ENCODE measurements around the gene ADCYAP1R1.
A peak's percentile ranks its signal among the peaks of the same experiment; 100 is the strongest.

Gene ADCYAP1R1

DNA sequence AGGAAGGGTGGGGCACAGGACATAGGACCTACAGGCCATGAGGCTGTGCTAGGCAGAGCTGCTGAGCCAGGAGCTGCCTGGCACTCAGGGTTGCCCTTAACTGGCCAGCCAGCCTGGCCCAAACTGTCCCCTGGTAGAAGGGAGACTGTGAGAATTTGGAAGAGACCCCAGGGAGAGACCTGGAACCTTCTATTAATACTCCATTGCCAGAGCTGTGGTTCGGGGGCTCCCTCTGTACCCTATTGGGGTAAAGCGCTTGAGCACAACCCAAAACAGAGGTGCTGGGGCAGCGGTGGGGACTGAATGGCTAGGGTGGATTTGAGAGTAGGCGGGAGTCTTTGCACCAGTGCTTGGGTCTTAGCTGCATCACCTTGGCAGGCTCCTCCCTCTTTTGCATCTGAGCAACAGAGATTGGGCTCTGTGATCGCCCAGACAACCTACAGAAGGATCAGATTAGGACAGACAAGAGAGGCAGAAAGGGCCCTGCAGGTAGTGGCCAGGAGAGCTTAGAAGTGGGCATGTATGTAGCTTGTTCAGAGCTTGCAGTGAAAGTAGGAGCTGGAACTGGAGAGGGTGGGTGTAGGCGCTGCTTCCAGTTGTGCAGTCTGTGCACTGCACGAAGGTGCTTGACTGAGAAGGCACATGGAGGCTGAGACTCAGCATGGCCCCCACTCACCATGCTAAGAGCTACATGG, 53.3 kb downstream of the ADCYAP1R1 start:
- no peak for DNase-seq (ENCODE audit: low read depth in 3 of 3)

DNA sequence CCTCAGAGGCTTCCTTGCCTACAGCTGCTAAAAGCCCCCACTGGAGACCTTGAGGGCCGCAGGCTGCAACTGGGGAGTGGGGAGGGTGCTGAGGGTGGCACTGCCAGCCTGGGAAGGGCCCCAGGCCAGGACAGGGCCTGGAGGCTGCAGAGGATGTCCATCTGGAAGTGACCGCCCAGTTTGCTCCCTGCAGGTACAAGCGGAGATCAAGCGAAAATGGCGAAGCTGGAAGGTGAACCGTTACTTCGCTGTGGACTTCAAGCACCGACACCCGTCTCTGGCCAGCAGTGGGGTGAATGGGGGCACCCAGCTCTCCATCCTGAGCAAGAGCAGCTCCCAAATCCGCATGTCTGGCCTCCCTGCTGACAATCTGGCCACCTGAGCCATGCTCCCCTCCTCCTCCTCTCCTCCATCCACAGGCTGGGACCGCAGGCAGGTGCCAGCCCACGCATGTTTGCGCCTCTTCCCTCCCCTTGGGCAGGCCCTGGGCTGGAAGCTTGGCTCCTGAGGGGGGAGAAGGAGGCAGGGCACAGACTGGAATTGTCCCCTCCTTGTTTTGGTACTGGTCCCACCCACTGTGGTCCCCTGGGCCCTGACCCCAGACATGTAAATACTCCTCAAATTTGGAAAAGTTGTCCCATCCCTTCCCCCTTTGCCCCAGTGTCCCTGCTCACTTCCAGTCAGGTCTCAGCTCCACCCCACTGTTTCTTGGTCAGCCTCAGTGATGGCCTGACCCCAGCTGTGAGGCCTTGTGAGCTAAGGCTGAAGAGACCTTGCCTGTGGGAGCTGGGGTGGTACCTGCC, 54.4 kb downstream of the ADCYAP1R1 start:
- no peak for DNase-seq (ENCODE audit: low read depth in 3 of 3)

DNA sequence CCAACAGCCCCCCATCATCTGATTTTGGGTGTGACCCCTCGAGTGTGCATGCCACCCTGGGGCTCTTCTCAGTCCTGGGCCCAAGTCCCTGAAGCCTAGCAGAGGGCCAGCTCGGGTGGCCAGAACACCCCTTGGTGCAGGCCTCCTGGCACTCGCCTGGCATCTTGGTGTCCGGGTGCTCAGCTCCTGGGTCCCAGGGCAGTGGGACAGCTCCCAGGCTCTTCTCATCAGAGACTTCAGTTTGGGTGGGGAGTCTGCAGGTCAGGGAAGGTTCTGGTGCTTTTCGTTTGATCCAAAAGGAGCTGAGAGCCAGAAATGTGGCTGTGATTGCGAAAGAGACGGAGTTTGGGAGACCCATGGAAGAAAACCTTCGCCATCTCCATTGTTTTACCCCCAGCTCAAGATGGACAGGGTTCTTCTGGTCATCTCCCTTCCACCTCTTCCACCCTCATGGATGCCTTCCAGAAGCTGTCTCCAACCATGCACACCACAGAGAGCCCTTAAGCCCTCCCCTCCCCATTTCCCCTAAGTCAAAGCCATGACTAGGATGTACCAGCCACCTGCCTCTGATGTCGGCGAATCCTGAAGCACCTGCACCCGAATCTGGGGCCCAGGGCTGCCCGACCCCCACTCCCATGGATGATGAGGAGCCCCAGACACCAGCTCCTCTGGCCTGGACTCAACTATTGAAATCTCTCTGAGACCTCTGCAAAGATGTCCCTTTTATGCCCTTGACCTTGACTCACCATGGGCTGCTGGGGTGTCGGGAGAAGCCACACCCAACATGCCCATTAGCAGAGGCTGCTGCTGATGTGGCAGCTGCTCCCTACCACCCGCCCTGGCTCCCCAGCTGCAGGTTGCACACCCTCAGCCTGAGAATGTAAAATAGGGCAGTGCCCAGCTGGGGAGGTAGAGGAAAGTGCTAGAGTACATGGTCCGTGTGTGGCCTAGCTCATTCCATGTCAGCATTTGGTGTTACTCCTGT, 55.3 kb downstream of the ADCYAP1R1 start:
- no peak for DNase-seq (ENCODE audit: low read depth in 3 of 3)

DNA sequence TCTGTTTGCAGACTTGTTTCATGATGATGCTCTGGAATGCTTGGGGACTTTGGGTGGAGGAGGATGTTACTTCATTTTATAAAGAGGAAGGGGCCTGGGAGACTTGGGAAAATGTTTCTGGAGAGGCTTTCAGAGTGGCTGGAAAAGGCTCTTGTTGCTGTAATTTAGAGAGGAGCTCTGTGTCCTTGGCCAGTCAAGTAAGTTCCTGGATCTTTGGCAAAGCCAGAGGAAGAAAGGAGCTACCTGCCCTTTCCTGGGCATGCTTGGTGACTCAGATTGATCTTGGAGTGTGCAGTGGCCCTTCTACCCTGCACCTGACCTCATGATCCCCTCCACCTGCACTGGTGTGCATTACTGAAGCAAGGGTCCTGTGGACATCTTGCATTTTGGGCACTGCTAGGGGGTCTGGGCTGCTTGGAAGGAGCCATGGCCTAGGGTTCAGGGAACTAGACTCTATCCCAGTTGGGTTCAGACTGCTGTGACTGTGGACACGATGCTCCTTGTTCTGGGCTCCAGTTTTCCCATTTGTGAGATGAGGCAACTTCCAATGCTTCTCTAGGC, 56.1 kb downstream of the ADCYAP1R1 start:
- DNase-seq (ENCODE audit: low read depth in 3 of 3): no peak

DNA sequence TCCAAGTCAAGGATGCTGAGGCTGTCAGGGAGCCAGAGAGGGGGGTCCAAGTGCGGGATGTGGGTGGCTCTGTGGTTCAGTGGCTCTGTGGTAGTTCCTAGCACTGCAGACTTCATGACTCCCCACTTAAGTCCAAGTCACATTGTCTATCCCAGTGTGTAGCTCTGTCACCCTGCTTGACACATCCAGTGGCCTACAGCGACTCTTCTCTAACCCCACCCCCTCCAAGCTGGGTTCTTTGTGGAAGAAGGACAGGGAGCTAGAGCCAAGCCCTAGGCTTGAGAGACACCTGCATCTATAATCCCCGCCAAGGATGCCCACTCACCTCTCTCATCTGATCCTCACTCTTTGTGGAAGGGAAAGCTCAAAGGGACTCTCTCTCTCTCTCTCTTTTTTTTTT, 57.6 kb downstream of the ADCYAP1R1 start:
- DNase-seq (ENCODE audit: low read depth in 3 of 3): no peak

DNA sequence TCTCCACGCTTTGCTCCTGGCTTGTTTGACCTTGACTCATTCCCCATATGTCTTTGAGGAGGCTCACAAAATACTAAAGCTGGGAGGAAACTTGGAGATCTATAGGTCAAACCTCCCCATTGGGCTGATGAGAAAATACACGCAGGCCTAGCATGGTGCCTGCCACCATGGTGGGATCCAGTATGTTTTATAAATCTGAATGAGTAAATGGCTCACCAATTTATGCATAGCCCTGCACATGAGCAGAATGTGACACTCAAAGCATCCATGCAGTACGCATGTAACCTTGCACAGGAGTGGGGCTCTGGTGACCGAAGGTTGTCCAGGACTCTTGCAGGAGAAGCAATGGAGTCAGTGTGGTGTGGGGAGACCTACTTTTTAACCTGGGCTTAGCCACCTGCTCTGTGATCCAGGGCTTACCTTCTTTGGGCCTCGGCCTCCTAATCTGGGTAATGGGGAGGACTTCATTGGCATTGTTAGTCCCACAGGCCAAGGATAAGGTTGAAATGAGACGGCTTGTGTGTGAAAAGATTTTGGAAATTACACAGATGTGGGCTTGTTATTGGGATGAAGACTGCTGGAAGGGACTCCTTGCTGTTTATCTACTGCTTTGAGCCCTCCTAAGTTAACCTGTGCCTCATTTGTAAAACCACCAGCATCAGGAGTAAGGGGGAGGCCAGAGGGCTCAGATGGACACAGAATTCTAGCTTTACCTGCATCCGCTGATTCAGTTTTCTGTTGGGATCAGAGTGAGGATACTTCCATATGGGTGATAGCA, 58.4 kb downstream of the ADCYAP1R1 start:
- no peak for DNase-seq (ENCODE audit: low read depth in 3 of 3)

DNA sequence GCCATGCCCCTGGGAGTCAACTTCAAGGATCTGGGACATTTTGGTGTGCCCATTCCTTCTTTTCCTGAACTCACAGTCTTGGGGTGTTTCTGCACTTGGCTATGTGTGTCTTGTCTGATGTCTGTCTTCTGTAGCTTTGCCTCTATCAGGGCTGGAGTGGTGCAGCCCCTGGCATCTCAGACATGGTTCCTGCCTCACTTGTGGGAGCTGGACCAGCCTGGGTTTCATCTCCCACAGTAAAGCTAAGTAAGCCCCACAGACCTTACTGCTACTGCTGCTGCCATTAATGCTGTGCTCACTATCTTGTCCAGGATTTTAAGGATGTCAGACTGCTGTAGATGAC, 59.0 kb downstream of the ADCYAP1R1 start:
- DNase-seq (ENCODE audit: low read depth in 3 of 3): no peak

DNA sequence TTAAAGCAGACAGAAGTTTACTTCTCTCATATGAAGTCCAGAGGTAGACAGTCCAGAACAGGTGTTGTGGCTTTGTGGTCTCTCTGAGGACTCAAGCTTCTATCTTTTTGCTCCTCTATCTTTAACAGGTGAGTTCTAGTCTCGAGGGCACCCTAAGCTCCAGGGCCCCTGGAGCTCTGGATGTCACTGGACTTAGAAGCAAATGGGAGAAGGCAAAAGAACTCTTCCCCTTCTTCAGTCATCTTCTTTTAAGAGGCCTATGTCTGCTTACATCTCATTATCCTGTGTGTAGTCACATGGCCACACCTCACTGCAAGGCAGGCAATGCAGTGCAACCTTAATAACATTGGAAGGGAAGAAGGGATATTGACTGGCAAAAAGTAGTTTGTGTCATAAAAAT, 61.6 kb downstream of the ADCYAP1R1 start:
- DNase-seq (ENCODE audit: low read depth in 3 of 3): no peak

DNA sequence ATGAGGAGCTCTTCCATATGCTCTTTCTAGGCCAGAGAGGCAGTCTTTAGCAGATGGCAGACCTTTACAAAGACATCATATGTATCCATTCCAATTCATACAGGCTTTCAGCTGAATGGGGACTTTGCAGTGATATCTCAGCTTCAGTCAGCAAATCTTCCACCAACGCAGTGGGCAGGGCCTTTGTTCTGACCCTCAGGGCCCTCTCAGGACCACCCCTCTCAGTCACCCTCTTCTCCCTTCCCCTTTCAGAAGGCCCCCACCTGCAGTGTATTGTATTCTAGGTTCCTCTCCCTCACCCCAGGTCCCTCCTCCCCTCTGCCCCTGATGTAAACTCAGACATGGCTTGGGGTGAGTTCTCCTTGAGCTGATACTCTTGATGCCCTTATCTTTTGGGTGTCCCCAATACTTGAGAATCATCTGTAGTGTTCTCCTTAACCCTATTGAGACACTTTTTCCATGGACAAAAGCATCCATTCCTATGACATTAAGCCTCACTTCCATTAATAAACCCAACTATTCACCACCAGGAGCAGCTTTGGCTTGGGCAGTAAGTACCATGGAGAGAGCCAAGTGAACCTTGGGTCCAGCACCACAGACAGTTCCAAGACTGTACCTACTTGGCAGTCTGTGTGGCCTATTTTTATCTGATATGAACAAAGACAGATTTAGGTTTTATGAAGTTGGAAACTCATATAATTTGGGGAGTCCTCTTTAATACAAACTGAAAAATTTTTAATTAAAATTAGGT, 62.7 kb downstream of the ADCYAP1R1 start:
- no peak for DNase-seq (ENCODE audit: low read depth in 3 of 3)

DNA sequence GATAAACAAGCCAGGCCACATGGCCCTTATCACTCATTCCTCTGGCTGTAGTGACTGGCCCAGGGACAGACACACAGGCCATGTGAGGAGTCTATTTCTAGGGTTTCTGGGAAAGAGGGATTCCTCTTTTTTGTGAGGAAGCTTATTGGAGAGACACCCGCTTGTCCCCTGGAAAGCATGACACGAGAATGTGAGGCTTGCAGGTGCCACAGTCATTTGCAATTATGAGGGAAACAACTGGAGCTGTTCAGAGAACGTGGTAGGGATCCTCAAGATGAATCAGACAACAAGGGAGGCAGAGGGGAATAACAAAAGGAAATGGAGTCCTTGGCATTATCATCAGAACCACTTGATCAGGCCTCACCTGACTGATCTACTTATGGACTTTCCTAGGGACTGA, 64.5 kb downstream of the ADCYAP1R1 start:
- DNase-seq (ENCODE audit: low read depth in 3 of 3): no peak

DNA sequence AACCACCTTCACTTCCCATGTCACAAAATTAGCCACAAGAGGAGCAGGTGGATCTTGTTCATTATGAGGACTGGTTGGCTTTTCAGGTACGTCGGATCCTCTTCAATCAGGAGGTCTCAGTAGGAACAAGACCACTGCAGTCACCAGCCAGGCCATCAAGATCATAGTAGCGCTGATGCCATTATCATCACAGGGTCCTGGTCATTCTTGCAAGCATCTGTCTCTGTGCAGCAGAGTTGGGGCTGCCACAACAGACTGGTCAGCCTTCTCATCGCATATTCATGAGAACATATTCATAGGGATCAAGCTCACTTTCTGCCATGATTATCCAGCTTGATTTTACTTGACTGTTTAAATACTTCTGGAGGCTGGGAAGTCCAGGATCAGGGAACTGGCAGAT, 67.1 kb downstream of the ADCYAP1R1 start:
- DNase-seq (ENCODE audit: low read depth in 3 of 3): no peak

DNA sequence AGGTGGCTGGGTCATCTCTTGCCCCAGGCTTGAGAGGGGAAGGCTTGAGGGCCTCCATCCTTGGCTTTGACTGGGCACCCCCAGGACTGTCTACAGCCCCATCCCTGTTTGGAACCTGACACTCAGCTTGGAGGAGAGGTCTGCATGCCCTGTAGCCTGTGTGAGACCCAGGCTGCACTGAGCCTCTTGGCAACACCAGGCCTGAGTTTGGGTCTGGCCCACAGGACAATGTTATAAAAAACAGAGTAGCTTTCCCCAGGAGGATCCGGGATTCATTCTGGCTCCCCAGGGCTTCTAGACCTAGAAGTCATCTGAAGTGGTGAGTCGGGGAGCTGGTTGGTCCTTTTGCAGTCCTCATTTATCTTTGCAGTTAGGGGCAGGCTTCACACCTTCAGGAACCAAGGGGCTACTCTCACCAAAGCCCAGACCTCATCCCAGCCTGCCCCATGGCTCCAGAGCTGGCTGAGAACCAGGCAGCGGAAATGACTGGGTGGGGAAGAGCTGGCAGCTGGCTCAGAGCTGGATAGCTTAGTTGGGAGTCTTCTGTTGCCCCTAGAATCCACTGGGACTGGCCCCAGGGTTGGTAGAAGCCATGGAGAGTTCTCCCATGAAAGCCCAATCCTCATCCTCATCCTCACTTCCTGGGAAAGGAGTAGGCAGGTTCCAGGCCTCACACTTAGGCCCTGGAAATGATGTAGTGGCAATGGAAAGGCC, 68.8 kb downstream of the ADCYAP1R1 start:
- no peak for DNase-seq (ENCODE audit: low read depth in 3 of 3)

DNA sequence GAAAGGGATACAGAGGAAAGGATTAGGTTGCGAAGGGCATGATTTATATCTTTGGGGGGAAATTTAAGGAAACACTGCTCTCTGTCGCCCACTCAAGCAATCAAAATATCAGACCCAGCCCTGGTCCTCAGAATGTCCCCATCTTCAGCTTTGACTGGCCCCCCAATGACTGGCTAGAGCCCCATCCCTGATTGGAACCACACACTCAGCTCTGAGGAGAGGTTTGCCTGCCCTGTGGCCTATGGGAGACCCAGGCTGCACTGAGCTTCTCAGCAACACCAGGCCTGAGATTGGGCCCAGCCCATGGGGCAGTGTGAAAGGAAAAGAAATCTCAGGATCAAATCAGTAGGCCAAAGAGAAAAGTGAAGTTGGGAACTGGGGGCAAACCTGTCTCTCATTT, 69.5 kb downstream of the ADCYAP1R1 start:
- no peak for DNase-seq (ENCODE audit: low read depth in 3 of 3)

DNA sequence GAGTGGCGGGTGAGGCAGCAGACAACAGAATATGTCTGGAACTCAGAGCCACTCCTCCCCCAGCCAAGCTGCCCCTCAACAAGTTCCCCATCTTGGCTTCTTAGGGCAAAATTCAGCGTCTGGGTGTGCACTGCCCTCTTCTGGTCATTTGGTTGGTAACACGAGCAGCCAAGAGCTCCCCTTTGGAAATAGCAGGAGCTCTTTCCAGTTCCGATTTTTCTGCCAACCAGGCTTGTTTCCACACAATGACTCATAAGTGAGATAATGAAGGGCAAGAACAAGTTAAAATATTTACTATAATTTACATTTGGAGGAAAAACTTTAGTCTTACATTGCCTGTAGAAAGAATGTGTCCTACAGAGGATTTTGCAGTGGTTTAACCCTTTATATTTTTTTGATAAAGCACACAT, 70.5 kb downstream of the ADCYAP1R1 start:
- peak in 2 of 3 experiments; percentile 3 to 23 for DNase-seq (ENCODE audit: low read depth in 3 of 3)

DNA sequence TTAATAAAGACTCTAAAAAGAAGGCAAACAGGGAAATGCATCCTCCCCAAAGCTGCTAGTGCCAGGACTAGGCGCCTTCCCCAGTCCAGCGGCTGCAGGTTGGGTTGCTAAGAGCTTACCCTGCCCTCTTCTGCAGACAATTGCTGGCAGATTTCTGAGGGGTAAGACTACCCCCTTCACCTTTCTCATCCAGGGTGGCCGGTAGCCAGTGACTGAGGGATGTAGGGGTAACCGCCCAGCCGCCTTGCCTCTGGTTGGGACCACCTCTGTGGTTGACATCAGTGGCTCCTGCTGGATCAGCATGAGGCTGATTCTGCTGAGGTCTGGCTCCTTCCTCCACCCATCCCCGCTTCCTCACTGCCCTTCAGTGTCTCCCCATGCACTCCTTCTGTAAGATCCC, 71.2 kb downstream of the ADCYAP1R1 start:
- DNase-seq (ENCODE audit: low read depth in 3 of 3): no peak

DNA sequence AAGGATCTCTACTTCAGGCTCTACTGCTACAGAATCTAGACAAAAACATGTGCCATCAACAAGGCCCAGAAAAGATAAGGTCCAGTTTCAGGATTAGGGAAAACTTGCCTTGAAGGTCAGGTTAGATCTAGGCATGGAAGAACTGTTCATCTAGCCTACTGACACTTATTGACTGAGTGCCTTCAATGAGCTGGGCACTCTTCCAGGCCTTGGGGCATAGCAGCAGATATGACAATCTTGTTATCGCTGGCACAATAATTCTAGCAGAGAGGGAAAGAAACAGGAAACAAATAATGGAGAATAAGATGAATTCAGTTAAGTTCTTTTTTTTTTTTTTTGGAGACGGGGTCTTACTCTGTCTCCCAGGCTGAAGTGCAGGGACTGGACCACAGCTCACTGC, 71.6 kb downstream of the ADCYAP1R1 start:
- no peak for DNase-seq (ENCODE audit: low read depth in 3 of 3)

DNA sequence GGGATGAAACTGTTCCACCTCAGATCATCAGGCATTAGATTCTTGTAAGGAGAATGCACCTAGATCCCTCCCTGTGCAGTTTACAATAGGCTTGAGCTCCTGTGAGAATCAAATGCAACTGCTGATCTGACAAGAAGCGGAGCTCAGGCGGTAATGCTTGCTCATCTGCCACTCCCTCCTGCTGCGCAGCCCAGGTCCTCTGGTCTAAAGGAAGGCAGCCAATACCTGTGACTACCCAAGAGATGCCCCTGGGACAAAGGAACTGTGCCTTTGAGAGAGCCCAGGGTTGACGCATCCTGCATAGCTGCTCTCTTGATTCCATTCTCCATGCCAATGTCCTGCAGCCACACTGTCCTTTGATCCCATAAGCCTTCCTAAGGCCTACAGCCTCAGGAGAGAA, 73.1 kb downstream of the ADCYAP1R1 start:
- no peak for DNase-seq (ENCODE audit: low read depth in 3 of 3)

DNA sequence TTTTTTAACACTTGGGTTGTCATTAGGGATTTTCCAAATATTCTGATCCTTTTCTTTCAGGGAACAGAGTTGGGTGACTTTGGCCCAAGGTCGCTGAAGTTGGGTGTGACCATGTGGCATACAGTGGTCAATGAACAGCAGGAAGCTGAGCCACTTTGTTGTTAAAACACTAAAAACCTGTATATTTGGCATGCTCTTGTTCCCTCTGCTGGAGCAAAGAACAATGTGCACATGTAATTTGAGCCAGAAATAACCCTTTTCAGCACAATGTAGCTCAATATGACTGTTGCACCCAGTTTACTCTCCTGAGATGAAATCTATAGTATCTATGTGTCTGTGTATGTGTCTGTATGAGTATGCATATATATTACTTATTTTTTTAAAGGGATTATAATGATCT, 74.9 kb downstream of the ADCYAP1R1 start:
- DNase-seq (ENCODE audit: low read depth in 3 of 3): no peak

DNA sequence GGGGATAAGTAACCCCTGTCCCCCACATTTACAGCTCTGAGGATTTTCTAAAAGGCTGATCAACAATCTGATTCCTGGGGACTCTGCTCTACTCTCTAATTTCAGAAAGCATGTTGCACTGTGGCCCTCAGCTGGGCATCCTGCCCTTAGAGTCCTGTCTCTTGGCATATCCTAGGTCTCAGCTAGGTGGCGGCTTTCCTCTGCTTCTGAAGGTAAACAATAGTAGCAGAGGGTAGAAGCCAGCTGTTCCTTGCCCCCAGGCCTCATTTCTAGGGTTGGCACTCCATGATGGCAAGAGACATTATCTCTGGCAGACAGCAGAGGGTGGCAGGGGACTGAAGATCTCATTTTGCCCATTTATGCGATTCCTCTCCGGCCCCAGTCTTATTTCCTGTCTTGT, 77.0 kb downstream of the ADCYAP1R1 start:
- DNase-seq (ENCODE audit: low read depth in 3 of 3): no peak

DNA sequence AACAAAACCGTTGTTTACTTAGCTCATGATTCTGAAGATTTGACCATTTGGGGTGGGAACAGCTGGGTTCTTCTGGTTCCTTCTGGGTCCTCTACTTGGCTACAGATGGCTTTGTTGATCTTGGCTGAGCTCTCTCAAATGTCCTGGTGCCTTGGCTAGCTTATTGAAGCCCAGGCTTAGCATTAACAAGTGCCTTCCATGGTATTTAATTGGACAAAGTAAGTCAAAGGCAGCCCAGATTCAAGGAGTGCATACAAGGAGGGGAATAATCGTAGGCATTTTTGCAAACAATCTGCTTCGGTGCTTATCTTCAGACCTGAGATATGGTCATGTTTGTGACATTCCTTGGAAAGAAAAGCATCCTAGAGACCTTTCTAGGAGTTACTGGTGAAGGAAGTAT, 81.4 kb downstream of the ADCYAP1R1 start:
- no peak for DNase-seq (ENCODE audit: low read depth in 3 of 3)
